Lower leg skin (tissue), 3 donors: ENCODE measurements around the gene RCN2.

Experiments
- POLR2A ChIP-seq, 2 donors: fragments of 450-650 bp; IDR thresholded peaks; one replicate each; pipeline ENCODE4 v1.6.1; 2016 to 2017; ENCODE audit warnings: antibody characterized with exemption in 2 of 2, mild to moderate bottlenecking in 1 of 2, moderate library complexity in 1 of 2
- TF ChIP-seq, protein P1 (sequence below), 3 donors: fragments of 450-650 bp; IDR thresholded peaks; one replicate each; pipeline ENCODE4 v1.5.1; 2016; ENCODE audit warnings: antibody characterized with exemption in 3 of 3, mild to moderate bottlenecking in 3 of 3, moderate library complexity in 2 of 3

DNA sequence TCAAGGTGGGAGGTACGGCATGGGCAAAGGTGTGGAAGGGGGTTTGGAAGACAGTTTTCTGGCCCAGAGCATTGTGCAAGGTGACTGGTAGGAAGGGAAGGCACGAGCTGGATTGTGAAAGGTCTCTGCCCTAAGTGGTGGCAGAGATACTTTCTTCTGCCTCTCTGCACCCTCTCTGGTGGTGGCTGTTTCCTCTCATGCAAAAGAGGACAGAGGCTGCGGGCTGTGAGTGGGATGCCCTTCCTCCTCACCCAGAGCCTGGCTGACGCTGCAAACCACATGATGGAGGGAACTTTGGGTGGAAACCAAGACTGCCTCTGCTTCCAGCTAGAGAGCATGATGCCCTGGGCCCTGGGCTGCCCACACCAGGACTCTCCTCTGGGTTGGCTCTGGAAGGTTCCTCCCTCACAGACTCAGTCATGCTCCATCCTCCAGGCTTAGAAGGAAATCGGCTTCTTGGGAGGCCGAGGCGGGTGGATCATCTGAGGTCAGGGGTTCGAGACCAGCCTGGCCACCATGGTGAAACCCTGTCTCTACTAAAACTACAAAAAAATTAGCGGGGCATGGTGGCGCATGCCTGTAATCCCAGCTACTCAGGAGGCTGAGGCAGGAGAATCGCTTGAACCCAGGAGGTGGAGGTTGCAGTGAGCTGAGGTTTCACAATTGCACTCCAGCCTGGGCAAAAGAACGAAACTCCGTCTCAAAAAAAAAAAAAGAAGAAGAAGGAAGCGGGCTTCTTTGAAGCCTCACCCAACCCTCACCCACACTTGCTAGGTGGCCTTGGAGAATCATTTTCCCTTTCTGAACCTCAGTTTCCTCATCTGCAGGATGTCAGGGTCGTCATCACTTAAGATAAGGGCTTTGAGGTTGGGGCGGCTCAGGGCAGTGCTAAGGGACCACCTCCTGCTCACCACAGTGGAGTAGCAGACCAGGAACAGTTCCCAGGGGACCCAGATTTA lies 71.7 kb downstream of the RCN2 start:
- TF ChIP-seq, protein P1, sequence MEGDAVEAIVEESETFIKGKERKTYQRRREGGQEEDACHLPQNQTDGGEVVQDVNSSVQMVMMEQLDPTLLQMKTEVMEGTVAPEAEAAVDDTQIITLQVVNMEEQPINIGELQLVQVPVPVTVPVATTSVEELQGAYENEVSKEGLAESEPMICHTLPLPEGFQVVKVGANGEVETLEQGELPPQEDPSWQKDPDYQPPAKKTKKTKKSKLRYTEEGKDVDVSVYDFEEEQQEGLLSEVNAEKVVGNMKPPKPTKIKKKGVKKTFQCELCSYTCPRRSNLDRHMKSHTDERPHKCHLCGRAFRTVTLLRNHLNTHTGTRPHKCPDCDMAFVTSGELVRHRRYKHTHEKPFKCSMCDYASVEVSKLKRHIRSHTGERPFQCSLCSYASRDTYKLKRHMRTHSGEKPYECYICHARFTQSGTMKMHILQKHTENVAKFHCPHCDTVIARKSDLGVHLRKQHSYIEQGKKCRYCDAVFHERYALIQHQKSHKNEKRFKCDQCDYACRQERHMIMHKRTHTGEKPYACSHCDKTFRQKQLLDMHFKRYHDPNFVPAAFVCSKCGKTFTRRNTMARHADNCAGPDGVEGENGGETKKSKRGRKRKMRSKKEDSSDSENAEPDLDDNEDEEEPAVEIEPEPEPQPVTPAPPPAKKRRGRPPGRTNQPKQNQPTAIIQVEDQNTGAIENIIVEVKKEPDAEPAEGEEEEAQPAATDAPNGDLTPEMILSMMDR (IDR thresholded peaks at IDR 0.05) = no peak
- no peak for TF ChIP-seq POLR2A (IDR thresholded peaks at IDR 0.05)
